Esophagus muscularis mucosa (tissue), 4 donors: ENCODE data around the gene THBS2. TPM values are rescaled to one million over a fixed set of nuclear protein-coding genes. Genes with fewer than 3 reads are reported as not detected.
A peak's percentile ranks its signal among the peaks of the same experiment; 100 is the strongest.

ENCODE experiments used
- DNase-seq: peaks from one replicate; pipeline ENCODE4 v3.0.0-alpha.2; 2017; ENCODE audit errors: extremely low spot score
- H3K27ac ChIP-seq, 4 donors: fragments of 200-600 bp; sonication (generic); replicated peaks in 1 of 4; 1 replicate in 3 of 4; 2 replicates in 1 of 4; pipeline ENCODE4 v1.5.1; 2016 to 2019; ENCODE audit warnings: mild to moderate bottlenecking in 1 of 4
- H3K27me3 ChIP-seq, 4 donors: fragments of 200-600 bp; sonication (generic); one replicate each; pipeline versions ENCODE4 v1.5.1 to v1.6.0; 2016 to 2019
- H3K36me3 ChIP-seq, 4 donors: fragments of 200-600 bp; sonication (generic); one replicate each; pipeline ENCODE4 v1.5.1; 2016 to 2019
- H3K4me1 ChIP-seq, 4 donors: fragments of 200-600 bp; sonication (generic); one replicate each; pipeline ENCODE4 v1.5.1; 2016 to 2019
- H3K4me3 ChIP-seq, 4 donors: fragments of 200-600 bp; sonication (generic); 1 replicate in 2 of 4; 2 replicates in 2 of 4; pipeline ENCODE4 v1.5.1; 2016 to 2019; ENCODE audit warnings: mild to moderate bottlenecking in 4 of 4, moderate library complexity in 1 of 4
- H3K9me3 ChIP-seq, 4 donors: fragments of 200-600 bp; sonication (generic); 1 replicate in 3 of 4; 2 replicates in 1 of 4; pipeline ENCODE4 v1.5.1; 2016 to 2019
- EP300 ChIP-seq: sonication (generic); formaldehyde crosslinking; IDR thresholded peaks from one replicate; pipeline ENCODE4 v1.6.1; 2017; ENCODE audit warnings: antibody characterized with exemption
- POLR2A ChIP-seq: fragments of 450-650 bp; IDR thresholded peaks from one replicate; pipeline ENCODE4 v1.6.1; 2017; ENCODE audit warnings: antibody characterized with exemption, moderate library complexity, mild to moderate bottlenecking, low read depth
- POLR2AphosphoS5 ChIP-seq, 2 donors: sonication (generic); formaldehyde crosslinking; IDR thresholded peaks; one replicate each; pipeline ENCODE4 v1.6.1; 2017; ENCODE audit warnings: antibody characterized with exemption in 2 of 2
- WGBS: methylation state at CpG from one replicate; pipeline ENCODE4 v1.1.5; 2018; 5-methylcytosine and 5-hydroxymethylcytosine counted together
- intact Hi-C: fragments of 100-400 bp; cut with DNase I; formaldehyde crosslinking; loops from one replicate; pipeline ENCODE4 v1.15.1; 2023
- total RNA-seq, 4 donors: library from RNA; depleted of rRNA; stranded (reverse); fragments of >200 nt; gene quantifications; one replicate each; pipeline versions ENCODE4 v1.1.0 to v1.2.1, GENCODE V29; 2016
- TF ChIP-seq, protein P1 (sequence below), 3 experiments: fragments of 200-600 bp in 2 of 3; fragments of 450-650 bp in 1 of 3; sonication (generic) in 2 of 3; IDR thresholded peaks; one replicate each; pipeline ENCODE4 v1.5.1; 2017 to 2019; ENCODE audit warnings: antibody characterized with exemption in 3 of 3, mild to moderate bottlenecking in 2 of 3, moderate library complexity in 1 of 3

Gene THBS2
- total RNA-seq, 4 donors from 2014 or later = 25.7 to 36.4 (median 28.8) TPM

DNA sequence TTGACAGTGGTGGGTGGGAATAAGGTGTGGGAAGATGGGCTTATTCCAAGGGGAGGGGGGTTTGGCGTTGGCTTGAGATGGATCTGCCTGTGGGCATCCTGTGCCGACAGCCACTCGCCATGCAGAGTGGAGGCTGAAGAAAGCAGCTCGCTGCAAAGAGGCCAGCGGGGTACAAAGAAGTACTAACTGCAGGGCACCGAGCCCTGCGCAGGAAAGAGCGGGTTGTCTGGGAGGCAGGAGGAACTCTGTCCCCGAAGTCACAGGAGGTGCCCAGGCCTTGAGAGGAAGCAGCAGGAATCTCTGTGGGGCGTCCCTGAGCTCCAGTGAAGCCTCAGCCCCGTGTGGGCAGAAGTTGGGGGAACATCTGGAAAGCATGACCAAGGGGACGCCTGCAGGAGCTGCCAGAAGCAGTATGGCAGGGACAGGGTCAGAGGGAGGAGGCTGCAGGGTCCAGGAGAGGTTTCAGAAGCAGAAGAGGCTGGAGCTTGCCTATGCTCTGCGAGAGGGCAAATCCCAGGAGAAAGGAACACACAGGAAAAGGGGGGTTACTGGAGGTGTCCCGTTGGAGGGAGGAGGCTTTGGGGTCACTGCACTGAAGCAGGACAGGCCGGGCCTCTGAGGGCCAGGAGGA lies 77.2 kb downstream of the THBS2 start:
- Histone ChIP-seq H3K27ac (no peak overlapping the region), H3K27me3 (no peaks in the 10 kb centered on the region), H3K4me3 (no peak overlapping the region), H3K36me3 (no peaks in the 10 kb centered on the region), H3K4me1 (peaks cover 0 to 15% (median 12%) of the 10 kb centered on the region in 4 donors), H3K9me3 (no peaks in the 10 kb centered on the region)
- intact Hi-C loops = no loop called here
- no peak for DNase-seq
- TF ChIP-seq, protein P1, sequence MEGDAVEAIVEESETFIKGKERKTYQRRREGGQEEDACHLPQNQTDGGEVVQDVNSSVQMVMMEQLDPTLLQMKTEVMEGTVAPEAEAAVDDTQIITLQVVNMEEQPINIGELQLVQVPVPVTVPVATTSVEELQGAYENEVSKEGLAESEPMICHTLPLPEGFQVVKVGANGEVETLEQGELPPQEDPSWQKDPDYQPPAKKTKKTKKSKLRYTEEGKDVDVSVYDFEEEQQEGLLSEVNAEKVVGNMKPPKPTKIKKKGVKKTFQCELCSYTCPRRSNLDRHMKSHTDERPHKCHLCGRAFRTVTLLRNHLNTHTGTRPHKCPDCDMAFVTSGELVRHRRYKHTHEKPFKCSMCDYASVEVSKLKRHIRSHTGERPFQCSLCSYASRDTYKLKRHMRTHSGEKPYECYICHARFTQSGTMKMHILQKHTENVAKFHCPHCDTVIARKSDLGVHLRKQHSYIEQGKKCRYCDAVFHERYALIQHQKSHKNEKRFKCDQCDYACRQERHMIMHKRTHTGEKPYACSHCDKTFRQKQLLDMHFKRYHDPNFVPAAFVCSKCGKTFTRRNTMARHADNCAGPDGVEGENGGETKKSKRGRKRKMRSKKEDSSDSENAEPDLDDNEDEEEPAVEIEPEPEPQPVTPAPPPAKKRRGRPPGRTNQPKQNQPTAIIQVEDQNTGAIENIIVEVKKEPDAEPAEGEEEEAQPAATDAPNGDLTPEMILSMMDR (IDR thresholded peaks at IDR 0.05) = no peak
- TF ChIP-seq EP300 (no peak), POLR2A (no peak), POLR2AphosphoS5 (IDR thresholded peaks at IDR 0.05) (no peak)
- WGBS = 79% methylated on average over 15 of the region's 15 CpGs

DNA sequence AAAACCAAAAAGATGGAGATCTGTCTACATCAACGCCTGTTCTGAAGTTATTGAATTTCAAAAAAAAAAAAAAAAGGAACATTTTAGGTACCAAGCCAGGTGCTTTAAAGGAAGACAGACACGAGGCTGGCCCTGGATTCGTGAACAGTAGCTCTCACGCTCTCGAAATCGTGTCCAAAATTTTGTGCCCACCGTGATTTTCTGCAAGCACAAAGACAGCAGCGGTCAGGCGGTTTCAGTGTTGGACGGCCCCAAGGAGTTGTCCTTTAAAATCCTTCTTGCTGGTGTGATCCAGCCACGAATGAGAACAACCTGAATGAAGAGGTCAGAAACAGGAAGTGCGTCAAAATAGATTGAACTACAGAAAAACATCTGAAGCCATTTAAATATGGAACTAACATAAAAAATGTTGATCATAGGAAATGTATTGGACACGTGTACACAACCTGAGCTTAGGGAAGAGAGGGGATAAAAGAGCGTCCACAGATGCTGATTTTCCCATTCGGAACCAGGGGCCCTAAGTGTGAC lies 78.2 kb downstream of the THBS2 start:
- TF ChIP-seq POLR2AphosphoS5 (IDR thresholded peaks at IDR 0.05) (no peak), EP300 (no peak), POLR2A (no peak)
- TF ChIP-seq, protein P1 (IDR thresholded peaks at IDR 0.05) = no peak
- intact Hi-C loops = no loop called here
- H3K4me1 ChIP-seq = peaks cover 0 to 15% (median 12%) of the 10 kb centered on the region in 4 donors
- no peak for DNase-seq
- no peak overlapping the region for H3K4me3 ChIP-seq
- 87% methylated on average over 15 of the region's 15 CpGs for WGBS
- H3K9me3 ChIP-seq = no peaks in the 10 kb centered on the region
- no peak overlapping the region for H3K27ac ChIP-seq
- no peaks in the 10 kb centered on the region for H3K36me3 ChIP-seq
- no peaks in the 10 kb centered on the region for H3K27me3 ChIP-seq

DNA sequence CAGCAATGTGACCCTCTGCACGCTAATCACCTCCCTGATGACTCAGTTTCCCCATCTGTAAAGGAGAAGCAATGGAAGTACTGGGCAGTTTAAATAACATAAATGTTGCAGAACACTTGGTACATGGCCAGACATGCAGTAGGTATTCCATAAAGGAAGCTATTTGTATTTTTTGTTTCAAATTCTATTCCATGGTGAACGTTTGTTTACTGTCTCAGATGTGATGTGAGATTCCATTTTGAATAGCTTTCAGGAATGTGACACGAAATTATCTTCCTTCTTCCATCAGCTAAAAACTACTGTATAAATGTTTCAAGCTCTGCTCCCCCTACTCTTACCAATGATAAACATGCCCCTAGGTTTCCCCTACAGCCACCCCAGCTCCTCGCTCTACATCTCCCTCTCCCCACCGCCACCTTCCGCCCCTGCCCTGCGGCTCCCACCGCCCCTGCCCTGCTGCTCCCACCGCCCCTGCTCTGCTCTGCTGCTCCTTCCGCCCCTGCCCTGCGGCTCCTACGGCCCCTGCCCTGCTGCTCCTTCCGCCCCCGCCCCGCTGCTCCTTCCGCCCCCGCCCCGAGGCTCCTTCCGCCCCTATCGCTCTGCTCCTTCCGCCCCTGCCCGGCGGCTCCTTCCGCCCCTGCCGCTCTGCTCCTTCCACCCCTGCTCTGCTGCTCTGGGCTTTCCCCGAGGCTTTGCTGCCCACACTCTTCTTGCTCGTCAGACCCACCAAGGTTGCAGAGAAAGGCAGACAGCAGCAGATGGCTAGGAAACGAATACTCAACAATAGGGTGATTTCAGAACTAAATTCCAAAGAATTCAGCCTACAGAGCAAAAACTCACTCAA lies 78.9 kb downstream of the THBS2 start:
- Histone ChIP-seq H3K9me3 (no peaks in the 10 kb centered on the region), H3K4me1 (peaks cover 0 to 15% (median 12%) of the 10 kb centered on the region in 4 donors), H3K36me3 (no peaks in the 10 kb centered on the region), H3K27me3 (no peaks in the 10 kb centered on the region), H3K4me3 (no peak overlapping the region), H3K27ac (no peak overlapping the region)
- TF ChIP-seq EP300 = no peak
- no peak for TF ChIP-seq POLR2A
- TF ChIP-seq, protein P1 (IDR thresholded peaks at IDR 0.05) = no peak
- no peak for TF ChIP-seq POLR2AphosphoS5 (IDR thresholded peaks at IDR 0.05)
- intact Hi-C loops = no loop called here
- DNase-seq = no peak
- WGBS = 89% methylated on average over 26 of the region's 28 CpGs

DNA sequence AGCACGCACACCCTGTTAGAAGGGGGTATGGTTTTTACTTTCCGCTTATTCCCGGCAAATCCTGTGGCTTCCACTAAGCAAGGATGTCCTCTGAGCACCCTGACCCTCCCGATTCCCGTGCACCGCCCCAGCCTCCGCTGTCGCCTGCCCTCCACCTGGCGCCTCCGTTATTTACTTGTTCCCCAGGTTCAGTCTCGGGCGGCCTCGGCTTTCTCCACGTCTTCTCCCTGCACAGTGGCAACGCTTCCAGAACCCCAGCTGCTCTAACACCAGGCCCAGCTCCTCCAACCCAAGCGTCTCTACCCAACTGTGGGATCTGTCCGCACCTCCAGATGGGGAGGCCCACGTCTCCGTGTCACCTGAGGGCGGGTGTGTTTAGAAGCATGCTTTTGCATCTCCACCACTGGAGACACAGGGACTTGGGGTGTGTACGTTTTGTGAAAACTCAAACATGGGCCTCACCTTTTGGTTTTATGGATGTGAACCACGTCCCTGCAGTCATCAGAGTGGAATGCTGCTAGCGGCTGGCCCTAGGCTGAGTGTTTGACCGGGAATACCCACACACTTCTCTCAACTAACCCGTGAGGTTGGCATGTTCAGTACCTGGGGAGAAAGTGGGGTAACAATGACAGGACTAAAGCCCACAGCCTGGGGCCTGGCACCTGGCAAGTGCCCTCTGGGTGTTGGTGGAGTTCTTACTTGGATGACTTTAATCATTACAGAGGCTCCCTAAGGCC lies 79.9 kb downstream of the THBS2 start:
- H3K4me1 ChIP-seq = peaks cover 0 to 15% (median 12%) of the 10 kb centered on the region in 4 donors
- H3K9me3 ChIP-seq = no peaks in the 10 kb centered on the region
- H3K36me3 ChIP-seq = no peaks in the 10 kb centered on the region
- intact Hi-C loops = no loop called here
- H3K27me3 ChIP-seq = no peaks in the 10 kb centered on the region
- 97% methylated on average over 25 of the region's 25 CpGs for WGBS
- DNase-seq = peak; percentile 84
- no peak overlapping the region for H3K27ac ChIP-seq
- no peak for TF ChIP-seq POLR2A
- H3K4me3 ChIP-seq = no peak overlapping the region
